CD14-positive monocyte (primary cell): ENCODE data around the gene CABP1. TPM values are rescaled to one million over a fixed set of nuclear protein-coding genes. Genes with fewer than 3 reads are reported as not detected.
A peak's percentile ranks its signal among the peaks of the same experiment; 100 is the strongest.

Experiments
- DNase-seq, 3 donors: peaks; one replicate each; pipeline ENCODE4 v3.0.0-alpha.2; 2011 to 2022
- H2AFZ ChIP-seq: 2 replicates; pipeline ENCODE4 v1.6.0; 2012; ENCODE audit warnings: mild to moderate bottlenecking, low read depth, low read length, inconsistent platforms; ENCODE audit not compliant: insufficient read depth, poor library complexity, severe bottlenecking
- H3K27ac ChIP-seq, 2 donors: 1 replicate in 1 of 2; 2 replicates in 1 of 2; pipeline ENCODE4 v1.5.1; 2012 to 2013; ENCODE audit warnings: low read length in 2 of 2, control low read depth in 1 of 2, inconsistent platforms in 1 of 2, low read depth in 1 of 2, mild to moderate bottlenecking in 1 of 2
- H3K27me3 ChIP-seq, 2 donors: one replicate each; pipeline versions ENCODE4 v1.6.0 to v1.6.1; 2011 to 2013; ENCODE audit warnings: low read length in 2 of 2; ENCODE audit not compliant: control insufficient read depth in 2 of 2, insufficient read depth in 2 of 2
- H3K36me3 ChIP-seq, 2 donors: replicated peaks in 1 of 2; 1 replicate in 1 of 2; 2 replicates in 1 of 2; pipeline versions ENCODE4 v1.5.1 to v1.6.1; 2012 to 2013; ENCODE audit warnings: low read length in 2 of 2, control low read depth in 1 of 2, inconsistent platforms in 1 of 2, mild to moderate bottlenecking in 1 of 2; ENCODE audit not compliant: insufficient read depth in 2 of 2, control insufficient read depth in 1 of 2
- H3K4me1 ChIP-seq, 2 donors: 1 replicate in 1 of 2; 2 replicates in 1 of 2; pipeline versions ENCODE4 v1.5.1 to v1.6.1; 2012 to 2013; ENCODE audit warnings: low read length in 2 of 2, control low read depth in 1 of 2, inconsistent platforms in 1 of 2, mild to moderate bottlenecking in 1 of 2, moderate library complexity in 1 of 2; ENCODE audit not compliant: insufficient read depth in 2 of 2, control insufficient read depth in 1 of 2
- H3K4me2 ChIP-seq: replicated peaks from 2 replicates; pipeline ENCODE3; 2012; ENCODE audit warnings: low read length, moderate library complexity, mild to moderate bottlenecking; ENCODE audit not compliant: poor library complexity, severe bottlenecking; ENCODE audit errors: extremely low read depth
- H3K4me3 ChIP-seq, 3 experiments: fragments of 200-600 bp in 1 of 3; sonication (generic) in 1 of 3; replicated peaks in 1 of 3; 1 replicate in 2 of 3; 2 replicates in 1 of 3; pipeline ENCODE4 v1.5.1; 2011 to 2013; ENCODE audit warnings: low read length in 3 of 3, mild to moderate bottlenecking in 3 of 3, control low read depth in 2 of 3, low read depth in 2 of 3, inconsistent platforms in 1 of 3, moderate library complexity in 1 of 3
- H3K79me2 ChIP-seq: 2 replicates; pipeline ENCODE4 v1.6.0; 2012; ENCODE audit warnings: mild to moderate bottlenecking, control low read depth, inconsistent platforms, low read length, moderate library complexity; ENCODE audit not compliant: insufficient read depth
- H3K9ac ChIP-seq: 2 replicates; pipeline ENCODE4 v1.6.0; 2017; ENCODE audit warnings: low read length, mild to moderate bottlenecking; ENCODE audit not compliant: insufficient read depth, poor library complexity, severe bottlenecking
- H3K9me3 ChIP-seq, 2 donors: replicated peaks in 1 of 2; 1 replicate in 1 of 2; 2 replicates in 1 of 2; pipeline versions ENCODE4 v1.5.1 to v1.6.1; 2012 to 2013; ENCODE audit warnings: low read length in 2 of 2, control low read depth in 1 of 2; ENCODE audit not compliant: control insufficient read depth in 1 of 2, insufficient read depth in 1 of 2
- H4K20me1 ChIP-seq: 2 replicates; pipeline ENCODE4 v1.6.0; 2012; ENCODE audit warnings: mild to moderate bottlenecking, low read length, control low read depth, moderate library complexity; ENCODE audit not compliant: insufficient read depth
- H3K27ac Mint-ChIP-seq, 7 donors: one replicate each; pipeline ENCODE4 v1.8.0; 2020; ENCODE audit warnings: mild to moderate bottlenecking in 7 of 7, mixed read lengths in 7 of 7, moderate library complexity in 6 of 7, inconsistent platforms in 2 of 7
- H3K27me3 Mint-ChIP-seq, 3 donors: one replicate each; pipeline ENCODE4 v1.8.0; 2021 to 2022; ENCODE audit warnings: low read depth in 3 of 3, mild to moderate bottlenecking in 3 of 3, mixed read lengths in 3 of 3, moderate library complexity in 3 of 3, inconsistent platforms in 1 of 3
- H3K36me3 Mint-ChIP-seq, 2 donors: one replicate each; pipeline ENCODE4 v1.8.0; 2020; ENCODE audit warnings: mixed read lengths in 2 of 2, inconsistent platforms in 1 of 2, mild to moderate bottlenecking in 1 of 2
- H3K4me1 Mint-ChIP-seq: one replicate; pipeline ENCODE4 v1.8.0; 2020; ENCODE audit warnings: mild to moderate bottlenecking, mixed read lengths
- H3K4me3 Mint-ChIP-seq, 2 donors: one replicate each; pipeline ENCODE4 v1.8.0; 2020; ENCODE audit warnings: mild to moderate bottlenecking in 2 of 2, mixed read lengths in 2 of 2, moderate library complexity in 1 of 2
- H3K9me3 Mint-ChIP-seq, 7 donors: one replicate each; pipeline ENCODE4 v1.8.0; 2020 to 2022; ENCODE audit warnings: mixed read lengths in 7 of 7, mild to moderate bottlenecking in 6 of 7, moderate library complexity in 6 of 7, inconsistent platforms in 2 of 7
- WGBS: methylation state at CpG from one replicate; pipeline ENCODE4 v1.1.5; 2013; ENCODE audit warnings: missing lambda C conversion rate; ENCODE audit not compliant: insufficient coverage; 5-methylcytosine and 5-hydroxymethylcytosine counted together
- intact Hi-C, 2 donors: fragments of 100-400 bp; cut with micrococcal nuclease; formaldehyde crosslinking; loops; one replicate each; pipeline versions ENCODE4 v1.15.0 to v1.15.1; 2023
- polyA plus RNA-seq, 3 donors: library from polyadenylated mRNA; depleted of rRNA in 1 of 3; unstranded in 2 of 3; stranded (reverse) in 1 of 3; fragments of 300-500 nt in 2 of 3; fragments of >200 nt in 1 of 3; fragmentation: Illumina TruSeq in 2 of 3; gene quantifications; 1 replicate in 2 of 3; 2 replicates in 1 of 3; pipeline ENCODE4 v1.2.3, GENCODE V29; 2012 to 2021
- TF ChIP-seq, protein P1 (sequence below): fragments of 200-600 bp; IDR thresholded peaks from one replicate; pipeline ENCODE4 v1.8.0; 2022; ENCODE audit warnings: antibody characterized with exemption, mild to moderate bottlenecking

The CABP1 gene
- polyA plus RNA-seq, 3 donors: 0.19 to 0.43 TPM; not detected in 1

DNA sequence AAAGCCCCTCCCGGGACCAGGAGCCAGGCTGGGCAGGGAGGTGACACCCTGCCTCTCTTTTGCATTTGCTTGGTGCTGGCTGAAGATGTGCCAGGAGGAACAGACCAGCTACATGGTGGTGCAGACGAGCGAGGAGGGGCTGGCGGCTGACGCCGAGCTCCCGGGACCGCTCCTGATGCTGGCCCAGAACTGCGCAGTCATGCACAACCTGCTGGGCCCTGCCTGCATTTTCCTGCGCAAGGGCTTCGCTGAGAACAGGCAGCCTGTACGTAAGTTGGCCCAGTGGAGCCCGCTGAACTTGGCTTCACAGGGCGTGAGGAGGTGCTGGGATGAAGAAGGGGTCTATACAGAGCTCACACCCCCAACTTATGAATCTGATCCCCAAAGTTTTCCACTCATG, 15.6 kb downstream of the CABP1 start:
- Histone ChIP-seq H3K36me3 (no peaks in the 10 kb centered on the region), H2AFZ (no peak overlapping the region), H4K20me1 (no peaks in the 10 kb centered on the region), H3K9ac (no peak overlapping the region), H3K79me2 (no peaks in the 10 kb centered on the region), H3K27me3 (no peaks in the 10 kb centered on the region), H3K27ac (no peak overlapping the region), H3K4me3 (no peak overlapping the region), H3K9me3 (no peaks in the 10 kb centered on the region), H3K4me2 (no peak overlapping the region), H3K4me1 (peaks cover 43 to 53% of the 10 kb centered on the region in 2 donors)
- H3K4me1 Mint-ChIP-seq: peaks cover 49% of the 10 kb centered on the region
- TF ChIP-seq, protein P1, sequence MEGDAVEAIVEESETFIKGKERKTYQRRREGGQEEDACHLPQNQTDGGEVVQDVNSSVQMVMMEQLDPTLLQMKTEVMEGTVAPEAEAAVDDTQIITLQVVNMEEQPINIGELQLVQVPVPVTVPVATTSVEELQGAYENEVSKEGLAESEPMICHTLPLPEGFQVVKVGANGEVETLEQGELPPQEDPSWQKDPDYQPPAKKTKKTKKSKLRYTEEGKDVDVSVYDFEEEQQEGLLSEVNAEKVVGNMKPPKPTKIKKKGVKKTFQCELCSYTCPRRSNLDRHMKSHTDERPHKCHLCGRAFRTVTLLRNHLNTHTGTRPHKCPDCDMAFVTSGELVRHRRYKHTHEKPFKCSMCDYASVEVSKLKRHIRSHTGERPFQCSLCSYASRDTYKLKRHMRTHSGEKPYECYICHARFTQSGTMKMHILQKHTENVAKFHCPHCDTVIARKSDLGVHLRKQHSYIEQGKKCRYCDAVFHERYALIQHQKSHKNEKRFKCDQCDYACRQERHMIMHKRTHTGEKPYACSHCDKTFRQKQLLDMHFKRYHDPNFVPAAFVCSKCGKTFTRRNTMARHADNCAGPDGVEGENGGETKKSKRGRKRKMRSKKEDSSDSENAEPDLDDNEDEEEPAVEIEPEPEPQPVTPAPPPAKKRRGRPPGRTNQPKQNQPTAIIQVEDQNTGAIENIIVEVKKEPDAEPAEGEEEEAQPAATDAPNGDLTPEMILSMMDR: no peak
- intact Hi-C loops: no loop called here
- no peak overlapping the region for H3K4me3 Mint-ChIP-seq
- 96% methylated on average over 11 of the region's 14 CpGs for WGBS
- H3K27me3 Mint-ChIP-seq: peaks cover 0 to 3% (median 3%) of the 10 kb centered on the region in 3 donors
- H3K9me3 Mint-ChIP-seq: no peaks in the 10 kb centered on the region
- no peaks in the 10 kb centered on the region for H3K36me3 Mint-ChIP-seq
- DNase-seq: no peak
- no peak overlapping the region for H3K27ac Mint-ChIP-seq

GRCh38 chr12:120658286-120659150, 18.1 kb downstream of the CABP1 start:
- Mint-ChIP-seq H3K4me3 (no peak overlapping the region), H3K27me3 (peaks cover 0 to 3% (median 0%) of the 10 kb centered on the region in 3 donors), H3K9me3 (no peaks in the 10 kb centered on the region), H3K36me3 (no peaks in the 10 kb centered on the region), H3K4me1 (peaks cover 27% of the 10 kb centered on the region), H3K27ac (no peak overlapping the region)
- intact Hi-C loops: no loop called here
- no peak overlapping the region for H3K9ac ChIP-seq
- no peaks in the 10 kb centered on the region for H3K79me2 ChIP-seq
- H4K20me1 ChIP-seq: no peaks in the 10 kb centered on the region
- H3K27me3 ChIP-seq: no peaks in the 10 kb centered on the region
- 96% methylated on average over 22 of the region's 22 CpGs for WGBS
- H3K4me1 ChIP-seq: peaks cover 26 to 34% of the 10 kb centered on the region in 2 donors
- H3K9me3 ChIP-seq: no peaks in the 10 kb centered on the region
- H3K36me3 ChIP-seq: no peaks in the 10 kb centered on the region
- no peak overlapping the region for H3K27ac ChIP-seq
- no peak overlapping the region for H3K4me3 ChIP-seq
- TF ChIP-seq, protein P1: no peak
- H3K4me2 ChIP-seq: no peak overlapping the region
- peak overlapping the region; percentile 12 for H2AFZ ChIP-seq
- no peak for DNase-seq
